ENCODE data around the gene THRB.

THRB gene

DNA sequence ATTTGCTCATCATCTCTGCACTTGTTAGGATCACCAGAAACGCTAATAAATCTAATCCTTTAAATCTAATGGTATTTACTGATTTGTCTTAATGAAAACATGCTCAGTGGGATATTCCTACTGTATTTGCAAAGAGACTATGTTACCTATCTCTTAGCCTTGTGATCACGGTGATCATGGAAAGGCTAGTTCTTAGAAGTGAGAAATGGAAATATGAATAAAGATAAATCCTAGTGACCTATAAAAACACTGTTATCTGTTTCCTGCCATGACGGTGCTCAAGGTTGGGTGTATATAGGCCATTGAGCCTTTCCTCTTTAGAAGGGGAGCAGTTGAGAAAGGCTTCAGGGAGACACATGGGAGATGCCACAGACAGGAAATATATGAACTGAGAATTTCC, 116.3 kb downstream of the THRB start:
- Histone ChIP-seq H3K4me1 (no peaks in the 10 kb centered on the region), H3K27ac (no peak overlapping the region), H3K79me2 (peaks cover 4% of the 10 kb centered on the region), H3K36me3 (ENCODE audit: control insufficient read depth, insufficient read depth, low read length) (no peaks in the 10 kb centered on the region), H3K4me2 (ENCODE audit: low read length) (no peak overlapping the region), H3K4me3 (ENCODE audit: low read depth, low read length) (no peak overlapping the region), H3K9ac (no peak overlapping the region), H3K27me3 (ENCODE audit: control insufficient read depth, insufficient read depth, low read length) (no peaks in the 10 kb centered on the region), H2AFZ (no peak overlapping the region), H3K9me3 (ENCODE audit: control insufficient read depth, low read length) (no peaks in the 10 kb centered on the region)
- TF ChIP-seq, protein P1, sequence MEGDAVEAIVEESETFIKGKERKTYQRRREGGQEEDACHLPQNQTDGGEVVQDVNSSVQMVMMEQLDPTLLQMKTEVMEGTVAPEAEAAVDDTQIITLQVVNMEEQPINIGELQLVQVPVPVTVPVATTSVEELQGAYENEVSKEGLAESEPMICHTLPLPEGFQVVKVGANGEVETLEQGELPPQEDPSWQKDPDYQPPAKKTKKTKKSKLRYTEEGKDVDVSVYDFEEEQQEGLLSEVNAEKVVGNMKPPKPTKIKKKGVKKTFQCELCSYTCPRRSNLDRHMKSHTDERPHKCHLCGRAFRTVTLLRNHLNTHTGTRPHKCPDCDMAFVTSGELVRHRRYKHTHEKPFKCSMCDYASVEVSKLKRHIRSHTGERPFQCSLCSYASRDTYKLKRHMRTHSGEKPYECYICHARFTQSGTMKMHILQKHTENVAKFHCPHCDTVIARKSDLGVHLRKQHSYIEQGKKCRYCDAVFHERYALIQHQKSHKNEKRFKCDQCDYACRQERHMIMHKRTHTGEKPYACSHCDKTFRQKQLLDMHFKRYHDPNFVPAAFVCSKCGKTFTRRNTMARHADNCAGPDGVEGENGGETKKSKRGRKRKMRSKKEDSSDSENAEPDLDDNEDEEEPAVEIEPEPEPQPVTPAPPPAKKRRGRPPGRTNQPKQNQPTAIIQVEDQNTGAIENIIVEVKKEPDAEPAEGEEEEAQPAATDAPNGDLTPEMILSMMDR (IDR thresholded peaks at IDR 0.05) = no peak

DNA sequence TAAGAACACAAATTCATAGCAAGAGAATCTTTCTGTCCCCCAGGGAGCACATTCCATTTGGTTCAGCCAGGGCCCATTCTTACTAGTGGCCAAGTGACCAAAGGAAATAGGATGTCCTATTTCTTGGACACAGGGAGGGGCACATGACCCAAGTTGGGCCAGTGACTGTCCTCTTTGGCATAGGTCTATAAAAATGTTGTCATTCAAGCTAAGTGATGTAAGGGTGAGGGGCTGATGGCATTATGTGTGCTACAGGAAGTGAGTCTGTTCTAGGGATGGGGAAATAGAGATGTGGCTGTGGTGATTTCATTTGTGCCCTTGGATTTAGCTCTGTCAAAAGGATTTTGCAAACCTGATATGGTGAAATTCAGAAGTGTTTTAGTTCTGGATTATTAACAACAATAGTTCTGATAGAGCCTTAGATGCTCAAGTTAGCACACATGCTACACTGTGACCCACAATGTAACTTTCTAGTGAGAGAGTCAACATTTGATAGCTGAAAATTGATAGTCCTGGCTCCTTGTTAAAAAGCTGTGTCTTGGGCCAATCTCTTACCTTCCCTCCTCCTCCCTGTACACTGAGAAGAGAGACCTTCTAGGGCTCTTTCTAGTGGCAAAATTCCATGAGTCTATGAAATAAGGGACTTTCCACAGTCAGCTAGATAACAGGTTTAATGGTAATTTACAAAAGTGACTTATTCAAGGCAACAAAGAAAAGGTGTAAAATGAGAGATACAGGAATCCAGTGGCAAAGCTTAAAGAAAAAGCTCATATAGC, 117.2 kb downstream of the THRB start:
- TF ChIP-seq, protein P1 (IDR thresholded peaks at IDR 0.05) = no peak
- H3K79me2 ChIP-seq = peaks cover 4% of the 10 kb centered on the region
- H3K27ac ChIP-seq = no peak overlapping the region
- H3K4me3 ChIP-seq (ENCODE audit: low read depth, low read length) = no peak overlapping the region
- H3K36me3 ChIP-seq (ENCODE audit: control insufficient read depth, insufficient read depth, low read length) = no peaks in the 10 kb centered on the region
- no peaks in the 10 kb centered on the region for H3K4me1 ChIP-seq
- no peaks in the 10 kb centered on the region for H3K9me3 ChIP-seq (ENCODE audit: control insufficient read depth, low read length)
- no peak overlapping the region for H2AFZ ChIP-seq
- H3K4me2 ChIP-seq (ENCODE audit: low read length) = no peak overlapping the region
- H3K9ac ChIP-seq = no peak overlapping the region
- no peaks in the 10 kb centered on the region for H3K27me3 ChIP-seq (ENCODE audit: control insufficient read depth, insufficient read depth, low read length)

DNA sequence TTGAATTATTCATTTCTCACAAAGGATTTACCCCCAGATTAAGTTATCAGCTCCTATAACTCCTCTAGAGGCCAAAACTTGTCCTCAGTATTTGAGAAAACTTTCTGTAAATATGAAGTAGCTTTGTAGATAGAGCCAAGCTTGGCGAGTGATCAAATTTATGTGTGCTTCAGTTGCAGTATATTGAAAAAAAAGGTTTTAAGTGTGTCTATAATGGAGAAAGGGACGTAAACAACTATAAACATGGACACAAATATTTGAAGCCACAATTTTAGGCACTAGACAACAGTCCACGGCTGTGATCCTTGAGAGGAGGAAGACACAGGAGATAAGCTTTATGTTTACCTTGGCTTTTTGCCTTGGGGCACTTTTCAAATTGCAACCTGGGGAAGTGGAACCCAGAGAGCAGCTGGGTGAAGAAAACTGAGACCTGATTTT, 118.7 kb downstream of the THRB start:
- no peaks in the 10 kb centered on the region for H3K4me1 ChIP-seq
- H3K27me3 ChIP-seq (ENCODE audit: control insufficient read depth, insufficient read depth, low read length) = no peaks in the 10 kb centered on the region
- H3K79me2 ChIP-seq = no peaks in the 10 kb centered on the region
- no peak overlapping the region for H3K27ac ChIP-seq
- TF ChIP-seq, protein P1 (IDR thresholded peaks at IDR 0.05) = no peak
- no peak overlapping the region for H3K9ac ChIP-seq
- H2AFZ ChIP-seq = no peak overlapping the region
- H3K36me3 ChIP-seq (ENCODE audit: control insufficient read depth, insufficient read depth, low read length) = no peaks in the 10 kb centered on the region
- H3K4me3 ChIP-seq (ENCODE audit: low read depth, low read length) = no peak overlapping the region
- H3K4me2 ChIP-seq (ENCODE audit: low read length) = no peak overlapping the region
- no peaks in the 10 kb centered on the region for H3K9me3 ChIP-seq (ENCODE audit: control insufficient read depth, low read length)

DNA sequence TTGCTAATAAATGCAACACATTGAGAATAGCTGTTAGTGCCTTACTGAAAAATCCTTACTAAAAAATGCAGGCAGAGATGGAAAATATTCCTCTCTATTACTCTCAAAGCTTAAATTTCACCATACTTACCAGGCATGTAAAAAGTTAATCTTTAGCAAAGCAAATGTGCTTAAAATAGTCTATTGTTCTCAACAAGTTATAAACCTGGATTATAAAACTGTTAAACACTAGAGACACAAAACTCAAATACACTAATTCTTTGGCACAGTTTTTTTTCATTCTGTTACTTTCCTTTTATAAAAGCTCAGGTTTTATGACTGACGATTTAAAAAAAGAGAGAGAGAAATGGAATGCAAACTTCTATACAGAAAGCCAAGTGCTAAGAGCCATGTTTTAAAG, 119.8 kb downstream of the THRB start:
- no peak overlapping the region for H3K27ac ChIP-seq
- TF ChIP-seq, protein P1 (IDR thresholded peaks at IDR 0.05) = no peak
- H3K4me3 ChIP-seq (ENCODE audit: low read depth, low read length) = no peak overlapping the region
- no peaks in the 10 kb centered on the region for H3K79me2 ChIP-seq
- no peaks in the 10 kb centered on the region for H3K9me3 ChIP-seq (ENCODE audit: control insufficient read depth, low read length)
- no peak overlapping the region for H2AFZ ChIP-seq
- H3K4me1 ChIP-seq = no peaks in the 10 kb centered on the region
- H3K36me3 ChIP-seq (ENCODE audit: control insufficient read depth, insufficient read depth, low read length) = no peaks in the 10 kb centered on the region
- no peaks in the 10 kb centered on the region for H3K27me3 ChIP-seq (ENCODE audit: control insufficient read depth, insufficient read depth, low read length)
- H3K4me2 ChIP-seq (ENCODE audit: low read length) = no peak overlapping the region
- H3K9ac ChIP-seq = no peak overlapping the region
